HL-60 (cell line): ENCODE measurements around the gene EFCC1.

Experiments
- DNase-seq, 2 experiments: peaks; one replicate each; pipeline ENCODE4 v3.0.0-alpha.2; 2010 to 2020; ENCODE audit warnings: low read depth in 1 of 2, low spot score in 1 of 2
- H3K27ac ChIP-seq: fragments of 250-450 bp; sonication (Bioruptor Pico); replicated peaks from 2 replicates; pipeline ENCODE4 v1.5.1; 2020; ENCODE audit warnings: mild to moderate bottlenecking, moderate library complexity
- H3K27me3 ChIP-seq: fragments of 250-450 bp; sonication (Bioruptor Pico); 2 replicates; pipeline ENCODE4 v1.5.1; 2021; ENCODE audit warnings: mild to moderate bottlenecking, moderate library complexity; ENCODE audit not compliant: insufficient read depth, poor library complexity, severe bottlenecking
- H3K4me3 ChIP-seq: replicated peaks from 2 replicates; pipeline ENCODE4 v1.5.1; 2011; ENCODE audit warnings: mild to moderate bottlenecking, control low read depth, low read length; ENCODE audit not compliant: insufficient read depth
- GABPA ChIP-seq: IDR thresholded peaks from 2 replicates; pipeline ENCODE4 v1.6.1; 2012; ENCODE audit warnings: low read depth
- POLR2AphosphoS5 ChIP-seq: IDR thresholded peaks from 2 replicates; pipeline ENCODE4 v1.6.1; 2012; ENCODE audit warnings: low read depth
- SPI1 ChIP-seq: IDR thresholded peaks from 2 replicates; pipeline ENCODE4 v1.6.1; 2012; ENCODE audit warnings: low read depth, mild to moderate bottlenecking, borderline replicate concordance
- TF ChIP-seq, protein P1 (sequence below): IDR thresholded peaks from one replicate; pipeline ENCODE4 v1.5.1; 2011; ENCODE audit warnings: low read length, control low read depth, inconsistent platforms; ENCODE audit not compliant: insufficient read depth
- TF ChIP-seq, protein P2 (sequence below): IDR thresholded peaks from 2 replicates; pipeline ENCODE4 v1.6.1; 2012; ENCODE audit warnings: low read depth; ENCODE audit not compliant: insufficient replicate concordance

The EFCC1 gene

GRCh38 chr3:129010310-129010956 lies 9.3 kb downstream of the EFCC1 start:
- TF ChIP-seq POLR2AphosphoS5 (no peak), GABPA (no peak), SPI1 (no peak)
- TF ChIP-seq, protein P1, sequence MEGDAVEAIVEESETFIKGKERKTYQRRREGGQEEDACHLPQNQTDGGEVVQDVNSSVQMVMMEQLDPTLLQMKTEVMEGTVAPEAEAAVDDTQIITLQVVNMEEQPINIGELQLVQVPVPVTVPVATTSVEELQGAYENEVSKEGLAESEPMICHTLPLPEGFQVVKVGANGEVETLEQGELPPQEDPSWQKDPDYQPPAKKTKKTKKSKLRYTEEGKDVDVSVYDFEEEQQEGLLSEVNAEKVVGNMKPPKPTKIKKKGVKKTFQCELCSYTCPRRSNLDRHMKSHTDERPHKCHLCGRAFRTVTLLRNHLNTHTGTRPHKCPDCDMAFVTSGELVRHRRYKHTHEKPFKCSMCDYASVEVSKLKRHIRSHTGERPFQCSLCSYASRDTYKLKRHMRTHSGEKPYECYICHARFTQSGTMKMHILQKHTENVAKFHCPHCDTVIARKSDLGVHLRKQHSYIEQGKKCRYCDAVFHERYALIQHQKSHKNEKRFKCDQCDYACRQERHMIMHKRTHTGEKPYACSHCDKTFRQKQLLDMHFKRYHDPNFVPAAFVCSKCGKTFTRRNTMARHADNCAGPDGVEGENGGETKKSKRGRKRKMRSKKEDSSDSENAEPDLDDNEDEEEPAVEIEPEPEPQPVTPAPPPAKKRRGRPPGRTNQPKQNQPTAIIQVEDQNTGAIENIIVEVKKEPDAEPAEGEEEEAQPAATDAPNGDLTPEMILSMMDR = no peak
- TF ChIP-seq, protein P2, sequence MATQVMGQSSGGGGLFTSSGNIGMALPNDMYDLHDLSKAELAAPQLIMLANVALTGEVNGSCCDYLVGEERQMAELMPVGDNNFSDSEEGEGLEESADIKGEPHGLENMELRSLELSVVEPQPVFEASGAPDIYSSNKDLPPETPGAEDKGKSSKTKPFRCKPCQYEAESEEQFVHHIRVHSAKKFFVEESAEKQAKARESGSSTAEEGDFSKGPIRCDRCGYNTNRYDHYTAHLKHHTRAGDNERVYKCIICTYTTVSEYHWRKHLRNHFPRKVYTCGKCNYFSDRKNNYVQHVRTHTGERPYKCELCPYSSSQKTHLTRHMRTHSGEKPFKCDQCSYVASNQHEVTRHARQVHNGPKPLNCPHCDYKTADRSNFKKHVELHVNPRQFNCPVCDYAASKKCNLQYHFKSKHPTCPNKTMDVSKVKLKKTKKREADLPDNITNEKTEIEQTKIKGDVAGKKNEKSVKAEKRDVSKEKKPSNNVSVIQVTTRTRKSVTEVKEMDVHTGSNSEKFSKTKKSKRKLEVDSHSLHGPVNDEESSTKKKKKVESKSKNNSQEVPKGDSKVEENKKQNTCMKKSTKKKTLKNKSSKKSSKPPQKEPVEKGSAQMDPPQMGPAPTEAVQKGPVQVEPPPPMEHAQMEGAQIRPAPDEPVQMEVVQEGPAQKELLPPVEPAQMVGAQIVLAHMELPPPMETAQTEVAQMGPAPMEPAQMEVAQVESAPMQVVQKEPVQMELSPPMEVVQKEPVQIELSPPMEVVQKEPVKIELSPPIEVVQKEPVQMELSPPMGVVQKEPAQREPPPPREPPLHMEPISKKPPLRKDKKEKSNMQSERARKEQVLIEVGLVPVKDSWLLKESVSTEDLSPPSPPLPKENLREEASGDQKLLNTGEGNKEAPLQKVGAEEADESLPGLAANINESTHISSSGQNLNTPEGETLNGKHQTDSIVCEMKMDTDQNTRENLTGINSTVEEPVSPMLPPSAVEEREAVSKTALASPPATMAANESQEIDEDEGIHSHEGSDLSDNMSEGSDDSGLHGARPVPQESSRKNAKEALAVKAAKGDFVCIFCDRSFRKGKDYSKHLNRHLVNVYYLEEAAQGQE = no peak

DNA sequence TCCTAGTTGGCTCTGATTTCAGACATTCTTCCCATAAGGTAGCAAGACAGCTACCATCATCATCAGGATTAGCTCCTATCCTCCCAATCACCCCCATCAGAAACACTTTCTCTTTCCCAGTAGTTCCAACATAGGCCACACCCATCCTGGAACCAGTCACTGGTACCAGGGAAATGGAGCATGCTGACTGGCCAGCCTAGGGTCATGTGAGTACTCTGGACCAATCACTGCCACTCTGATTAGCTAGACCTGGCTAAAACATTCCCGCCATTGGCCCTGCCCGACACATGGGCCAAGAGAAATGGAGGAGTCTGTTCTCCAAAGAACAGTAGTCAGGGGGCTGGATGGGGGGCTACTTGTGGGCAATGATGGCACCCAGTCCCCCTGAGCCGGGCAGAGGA lies 12.4 kb downstream of the EFCC1 start:
- no peak overlapping the region for H3K27ac ChIP-seq
- H3K27me3 ChIP-seq = no peaks in the 10 kb centered on the region
- TF ChIP-seq POLR2AphosphoS5 = no peak
- no peak for TF ChIP-seq SPI1
- TF ChIP-seq, protein P2 = no peak
- TF ChIP-seq GABPA = no peak
- TF ChIP-seq, protein P1 = no peak
- H3K4me3 ChIP-seq = no peak overlapping the region
- DNase-seq = no peak

More at GRCh38 chr3:129010310-129010956, 9.3 kb downstream of the EFCC1 start:
- H3K4me3 ChIP-seq = no peak overlapping the region
- no peaks in the 10 kb centered on the region for H3K27me3 ChIP-seq
- no peak overlapping the region for H3K27ac ChIP-seq
- no peak for DNase-seq

GRCh38 chr3:129014148-129014547 lies 13.0 kb downstream of the EFCC1 start:
- no peak overlapping the region for H3K27ac ChIP-seq
- TF ChIP-seq POLR2AphosphoS5 (no peak), SPI1 (no peak), GABPA (no peak)
- TF ChIP-seq, protein P1 = no peak
- TF ChIP-seq, protein P2 = no peak
- no peak overlapping the region for H3K4me3 ChIP-seq
- no peaks in the 10 kb centered on the region for H3K27me3 ChIP-seq
- no peak for DNase-seq
